Caco-2 (cell line): ENCODE measurements around the gene TRIM16. TPM values are rescaled to one million over a fixed set of nuclear protein-coding genes. Genes with fewer than 3 reads are reported as not detected.
A peak's percentile ranks its signal among the peaks of the same experiment; 100 is the strongest.
"Not testable (repeated sequence)": the region's sequence is repeated elsewhere in the genome, so short reads cannot be mapped to it uniquely, and the experiment has no call there.

Experiments used
- BruUV-seq: library from RNA; stranded (reverse); fragments of 400-500 nt; replicated peaks from 2 replicates; lab custom pipeline; 2021; lab: Mats Ljungman, UMichigan
- CTCF ChIA-PET: fragments of 300-600 bp; sonication (Branson Sonifier 250); formaldehyde crosslinking; loops from one replicate; lab custom pipeline; 2022; ENCODE audit warnings: antibody characterized with exemption; lab: Charles Lee
- POLR2A ChIA-PET: fragments of 300-600 bp; sonication (Branson Sonifier 250); formaldehyde crosslinking; loops from one replicate; lab custom pipeline; 2022; ENCODE audit warnings: antibody characterized with exemption; lab: Charles Lee
- DNase-seq, 2 experiments: peaks; one replicate each; pipeline versions ENCODE4 v3.0.0 to v3.0.0-alpha.2; 2020 to 2022
- H3K27me3 ChIP-seq: replicated peaks from 2 replicates; pipeline ENCODE4 v1.6.0; 2011; ENCODE audit warnings: low read length; ENCODE audit not compliant: control insufficient read depth, insufficient read depth
- H3K36me3 ChIP-seq: 2 replicates; pipeline ENCODE4 v1.5.1; 2011; ENCODE audit warnings: low read length; ENCODE audit not compliant: control insufficient read depth, insufficient read depth
- H3K4me1 ChIP-seq: fragments of 250-450 bp; sonication (Bioruptor Pico); 2 replicates; pipeline ENCODE4 v1.5.1; 2020; ENCODE audit warnings: mild to moderate bottlenecking
- H3K4me3 ChIP-seq: 2 replicates; pipeline ENCODE4 v1.5.1; 2011; ENCODE audit warnings: low read depth, mild to moderate bottlenecking, control low read depth, low read length
- H3K9me3 ChIP-seq: fragments of 250-450 bp; sonication (Bioruptor Pico); 2 replicates; pipeline ENCODE4 v1.5.1; 2020; ENCODE audit warnings: mild to moderate bottlenecking, moderate library complexity
- H3K27ac Mint-ChIP-seq: one replicate; pipeline ENCODE4 v1.8.0; 2022; ENCODE audit warnings: mixed read lengths; ENCODE audit not compliant: unreplicated experiment
- H3K27me3 Mint-ChIP-seq: one replicate; pipeline ENCODE4 v1.8.0; 2022; ENCODE audit warnings: mixed read lengths; ENCODE audit not compliant: insufficient read depth, unreplicated experiment
- H3K36me3 Mint-ChIP-seq: one replicate; pipeline ENCODE4 v1.8.0; 2022; ENCODE audit warnings: mild to moderate bottlenecking, mixed read lengths; ENCODE audit not compliant: insufficient read depth, unreplicated experiment
- H3K4me1 Mint-ChIP-seq: one replicate; pipeline ENCODE4 v1.8.0; 2022; ENCODE audit warnings: low read depth, mixed read lengths; ENCODE audit not compliant: unreplicated experiment
- H3K4me3 Mint-ChIP-seq: one replicate; pipeline ENCODE4 v1.8.0; 2022; ENCODE audit warnings: mild to moderate bottlenecking, moderate library complexity, mixed read lengths; ENCODE audit not compliant: unreplicated experiment
- H3K9me3 Mint-ChIP-seq: one replicate; pipeline ENCODE4 v1.8.0; 2022; ENCODE audit warnings: mixed read lengths; ENCODE audit not compliant: unreplicated experiment
- CTCF ChIP-seq, 2 experiments: fragments of 200-600 bp in 1 of 2; IDR thresholded peaks; 1 replicate in 1 of 2; 2 replicates in 1 of 2; pipeline versions ENCODE4 v1.5.1 to v1.8.0; 2011 to 2022; ENCODE audit warnings: antibody characterized with exemption in 1 of 2, control low read depth in 1 of 2, inconsistent platforms in 1 of 2, low read depth in 1 of 2, low read length in 1 of 2, mild to moderate bottlenecking in 1 of 2, moderate library complexity in 1 of 2; ENCODE audit not compliant: insufficient read depth in 1 of 2, severe bottlenecking in 1 of 2, unreplicated experiment in 1 of 2
- intact Hi-C: fragments of 100-400 bp; cut with micrococcal nuclease; formaldehyde crosslinking; loops from one replicate; pipeline ENCODE4 v1.10.0; 2022; ENCODE audit not compliant: unreplicated experiment
- total RNA-seq: library from RNA; stranded (reverse); gene quantifications from 2 replicates; pipeline ENCODE4 v1.2.3, GENCODE V29; 2022

The TRIM16 gene
- total RNA-seq, 1 experiment from 2014 or later = 12.4 TPM

- Mint-ChIP-seq H3K4me3 (no peak overlapping the region), H3K4me1 (peaks cover 25% of the 10 kb centered on the region), H3K36me3 (peaks cover 6% of the 10 kb centered on the region), H3K9me3 (no peaks in the 10 kb centered on the region), H3K27me3 (no peaks in the 10 kb centered on the region), H3K27ac (peak overlapping the region; percentile 59)
- Histone ChIP-seq H3K9me3 (no peaks in the 10 kb centered on the region), H3K36me3 (no peaks in the 10 kb centered on the region), H3K4me1 (peaks cover 55% of the 10 kb centered on the region), H3K27me3 (no peaks in the 10 kb centered on the region), H3K4me3 (no peak overlapping the region)
- ChIA-PET CTCF (no interaction called here), POLR2A (no interaction called here)
- intact Hi-C loops = loop anchor here (5.0 kb wide), 1 partner anchor 39 kb away; the partner anchor contains the start of gene ZNF286A
- no peak for DNase-seq
- no TSS peak for BruUV-seq
- no peak for TF ChIP-seq CTCF (IDR thresholded peaks at IDR 0.05; ENCODE audit: insufficient read depth in 1 of 2, low read depth in 1 of 2, low read length in 1 of 2, severe bottlenecking in 1 of 2, unreplicated experiment in 1 of 2)
These were observed 26.2 kb downstream of the TRIM16 start for GRCh38 chr17:15657868-15658267.

- no peaks in the 10 kb centered on the region for H3K9me3 ChIP-seq
- ChIA-PET CTCF (no interaction called here), POLR2A (no interaction called here)
- H3K36me3 ChIP-seq = no peaks in the 10 kb centered on the region
- Mint-ChIP-seq H3K4me3 (peak overlapping the region; percentile 16), H3K27ac (peak overlapping the region; percentile 92), H3K36me3 (peaks cover 6% of the 10 kb centered on the region), H3K4me1 (peaks cover 25% of the 10 kb centered on the region), H3K27me3 (no peaks in the 10 kb centered on the region), H3K9me3 (no peaks in the 10 kb centered on the region)
- no peak for TF ChIP-seq CTCF (IDR thresholded peaks at IDR 0.05; ENCODE audit: insufficient read depth in 1 of 2, low read depth in 1 of 2, low read length in 1 of 2, severe bottlenecking in 1 of 2, unreplicated experiment in 1 of 2)
- no TSS peak for BruUV-seq
- H3K4me1 ChIP-seq = peaks cover 50% of the 10 kb centered on the region
- H3K27me3 ChIP-seq = no peaks in the 10 kb centered on the region
- DNase-seq = peak; percentile 67 to 75
- no peak overlapping the region for H3K4me3 ChIP-seq
- intact Hi-C loops = loop anchor here (5.0 kb wide), 1 partner anchor 42 kb away; the partner anchor contains the start of gene ZNF286A
These were observed 29.1 kb downstream of the TRIM16 start for GRCh38 chr17:15654886-15655561.

GRCh38 chr17:15654401-15654800 is 29.7 kb downstream of the TRIM16 start:
- POLR2A ChIA-PET = interaction anchor here (0.7 kb wide), 1 partner anchor 45 kb away, joined by 3 read pairs; no protein-coding TSS in a partner anchor
- H3K27ac Mint-ChIP-seq = peak overlapping the region; percentile 92
- DNase-seq, H3K9me3 Mint-ChIP-seq, H3K36me3 ChIP-seq, BruUV-seq, H3K36me3 Mint-ChIP-seq, intact Hi-C loops, H3K4me3 ChIP-seq, H3K9me3 ChIP-seq, H3K27me3 Mint-ChIP-seq, H3K27me3 ChIP-seq, CTCF ChIA-PET: not testable (repeated sequence)
- peak overlapping the region; percentile 16 for H3K4me3 Mint-ChIP-seq
- H3K4me1 ChIP-seq = peaks cover 43% of the 10 kb centered on the region
- H3K4me1 Mint-ChIP-seq = peaks cover 25% of the 10 kb centered on the region
